ENCODE data around the gene ATM.

ATM gene

DNA sequence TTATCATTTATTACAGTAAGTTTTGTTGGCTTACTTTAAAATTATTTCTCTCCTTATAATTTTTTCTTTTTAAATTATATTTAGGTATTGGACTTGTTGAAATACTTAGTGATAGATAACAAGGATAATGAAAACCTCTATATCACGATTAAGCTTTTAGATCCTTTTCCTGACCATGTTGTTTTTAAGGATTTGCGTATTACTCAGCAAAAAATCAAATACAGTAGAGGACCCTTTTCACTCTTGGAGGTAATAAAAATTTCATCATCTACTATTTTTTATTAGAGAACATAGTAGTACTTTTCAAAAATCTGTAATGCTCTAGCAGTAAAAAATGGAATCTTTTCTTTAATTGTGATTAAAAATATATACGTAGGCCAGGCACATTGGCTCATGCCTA lies 70.4 kb downstream of the ATM start:
- TF ChIP-seq, protein P1, sequence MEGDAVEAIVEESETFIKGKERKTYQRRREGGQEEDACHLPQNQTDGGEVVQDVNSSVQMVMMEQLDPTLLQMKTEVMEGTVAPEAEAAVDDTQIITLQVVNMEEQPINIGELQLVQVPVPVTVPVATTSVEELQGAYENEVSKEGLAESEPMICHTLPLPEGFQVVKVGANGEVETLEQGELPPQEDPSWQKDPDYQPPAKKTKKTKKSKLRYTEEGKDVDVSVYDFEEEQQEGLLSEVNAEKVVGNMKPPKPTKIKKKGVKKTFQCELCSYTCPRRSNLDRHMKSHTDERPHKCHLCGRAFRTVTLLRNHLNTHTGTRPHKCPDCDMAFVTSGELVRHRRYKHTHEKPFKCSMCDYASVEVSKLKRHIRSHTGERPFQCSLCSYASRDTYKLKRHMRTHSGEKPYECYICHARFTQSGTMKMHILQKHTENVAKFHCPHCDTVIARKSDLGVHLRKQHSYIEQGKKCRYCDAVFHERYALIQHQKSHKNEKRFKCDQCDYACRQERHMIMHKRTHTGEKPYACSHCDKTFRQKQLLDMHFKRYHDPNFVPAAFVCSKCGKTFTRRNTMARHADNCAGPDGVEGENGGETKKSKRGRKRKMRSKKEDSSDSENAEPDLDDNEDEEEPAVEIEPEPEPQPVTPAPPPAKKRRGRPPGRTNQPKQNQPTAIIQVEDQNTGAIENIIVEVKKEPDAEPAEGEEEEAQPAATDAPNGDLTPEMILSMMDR (IDR thresholded peaks at IDR 0.05; ENCODE audit: control insufficient read depth, extremely low read depth, insufficient read depth) = no peak
- no peak for DNase-seq (ENCODE audit: low read depth)
- no peak overlapping the region for H3K4me3 ChIP-seq (ENCODE audit: low read depth, low read length)

DNA sequence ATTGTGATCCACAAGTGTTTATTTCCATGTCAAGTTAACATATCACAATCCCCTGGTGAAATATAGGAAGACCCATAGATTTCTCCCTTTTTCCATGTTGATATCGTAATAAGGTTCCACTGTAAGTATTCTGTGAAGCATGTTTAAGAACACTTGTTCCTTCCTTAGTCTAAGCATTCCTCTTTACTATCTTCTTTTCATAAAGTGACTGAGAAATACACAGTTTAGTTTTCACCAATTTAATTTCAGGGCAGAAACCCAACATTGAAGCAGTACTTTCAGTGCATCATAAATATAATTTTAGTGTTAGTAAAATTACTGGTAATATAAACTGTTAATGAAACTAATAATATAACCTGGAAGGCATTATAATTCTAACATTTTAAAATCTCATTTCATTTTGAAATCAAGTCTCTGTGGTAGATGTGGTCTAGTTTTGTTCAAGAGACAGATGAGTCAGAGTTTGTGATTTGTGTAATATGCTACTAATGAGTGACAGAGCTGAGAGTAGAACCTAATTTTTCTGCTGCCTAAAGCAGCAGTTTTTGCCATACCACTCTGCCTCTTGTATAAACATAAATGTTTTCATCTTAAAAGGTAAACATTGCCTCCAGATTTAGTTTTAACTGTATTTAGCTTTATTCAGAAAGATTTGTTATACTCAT lies 79.4 kb downstream of the ATM start:
- TF ChIP-seq, protein P1 (IDR thresholded peaks at IDR 0.05; ENCODE audit: control insufficient read depth, extremely low read depth, insufficient read depth) = no peak
- no peak for DNase-seq (ENCODE audit: low read depth)
- H3K4me3 ChIP-seq (ENCODE audit: low read depth, low read length) = no peak overlapping the region

DNA sequence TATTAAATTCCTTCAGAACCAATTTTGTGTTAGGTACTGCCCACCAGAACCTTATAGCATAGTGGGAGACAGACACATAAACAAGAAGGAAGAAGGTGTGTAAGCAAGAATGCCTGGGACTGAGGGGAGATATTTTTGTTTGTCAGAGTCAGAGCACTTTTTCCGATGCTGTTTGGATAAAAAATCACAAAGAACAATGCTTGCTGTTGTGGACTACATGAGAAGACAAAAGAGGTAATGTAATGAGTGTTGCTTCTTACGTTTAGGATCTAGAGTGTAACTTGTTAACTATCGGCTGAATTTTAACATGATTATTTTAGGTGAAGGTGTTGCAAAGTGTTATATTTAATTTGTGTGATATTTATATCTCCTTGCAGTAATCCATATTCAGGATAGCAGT lies 84.9 kb downstream of the ATM start:
- TF ChIP-seq, protein P1 (IDR thresholded peaks at IDR 0.05; ENCODE audit: control insufficient read depth, extremely low read depth, insufficient read depth) = no peak
- no peak overlapping the region for H3K4me3 ChIP-seq (ENCODE audit: low read depth, low read length)
- no peak for DNase-seq (ENCODE audit: low read depth)

DNA sequence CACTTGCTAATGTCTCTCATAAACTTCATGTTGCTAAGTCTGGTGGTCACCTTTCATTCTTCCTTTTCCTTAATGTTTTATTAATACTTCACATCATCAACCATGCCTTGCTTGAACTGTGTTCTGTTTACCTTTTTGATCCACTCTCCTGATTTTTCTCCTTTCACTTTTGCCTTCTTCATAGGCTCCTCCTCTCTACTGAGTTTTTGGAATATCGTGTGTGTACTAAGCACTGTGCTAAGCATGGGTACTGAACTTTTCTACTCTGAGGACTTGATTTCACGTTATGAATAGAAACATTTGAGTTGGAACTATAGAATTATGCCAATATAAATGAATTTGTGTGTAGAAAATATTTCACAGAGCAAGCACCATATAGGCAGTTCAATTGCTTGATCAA lies 90.6 kb downstream of the ATM start:
- TF ChIP-seq, protein P1 (IDR thresholded peaks at IDR 0.05; ENCODE audit: control insufficient read depth, extremely low read depth, insufficient read depth) = no peak
- DNase-seq (ENCODE audit: low read depth) = no peak
- no peak overlapping the region for H3K4me3 ChIP-seq (ENCODE audit: low read depth, low read length)

DNA sequence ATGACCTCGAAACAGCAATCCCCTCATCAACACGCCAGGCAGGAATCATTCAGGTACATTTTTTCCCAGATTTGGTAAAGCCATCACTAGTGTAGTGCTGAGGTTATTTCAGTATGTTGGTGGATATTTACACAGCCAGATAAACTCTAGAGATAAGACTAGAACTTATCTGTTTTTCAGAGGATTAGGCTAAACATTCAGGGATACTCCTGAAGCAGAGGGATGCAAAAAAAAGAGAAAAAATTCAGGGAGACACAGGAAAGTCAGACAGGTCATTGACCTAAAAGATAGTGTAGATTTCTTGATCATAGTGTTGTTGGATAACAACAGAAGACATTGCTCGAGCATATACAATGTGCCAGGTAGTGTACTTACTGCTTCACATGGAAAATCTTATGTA lies 93.2 kb downstream of the ATM start:
- TF ChIP-seq, protein P1 (IDR thresholded peaks at IDR 0.05; ENCODE audit: control insufficient read depth, extremely low read depth, insufficient read depth) = no peak
- no peak overlapping the region for H3K4me3 ChIP-seq (ENCODE audit: low read depth, low read length)
- DNase-seq (ENCODE audit: low read depth) = no peak

DNA sequence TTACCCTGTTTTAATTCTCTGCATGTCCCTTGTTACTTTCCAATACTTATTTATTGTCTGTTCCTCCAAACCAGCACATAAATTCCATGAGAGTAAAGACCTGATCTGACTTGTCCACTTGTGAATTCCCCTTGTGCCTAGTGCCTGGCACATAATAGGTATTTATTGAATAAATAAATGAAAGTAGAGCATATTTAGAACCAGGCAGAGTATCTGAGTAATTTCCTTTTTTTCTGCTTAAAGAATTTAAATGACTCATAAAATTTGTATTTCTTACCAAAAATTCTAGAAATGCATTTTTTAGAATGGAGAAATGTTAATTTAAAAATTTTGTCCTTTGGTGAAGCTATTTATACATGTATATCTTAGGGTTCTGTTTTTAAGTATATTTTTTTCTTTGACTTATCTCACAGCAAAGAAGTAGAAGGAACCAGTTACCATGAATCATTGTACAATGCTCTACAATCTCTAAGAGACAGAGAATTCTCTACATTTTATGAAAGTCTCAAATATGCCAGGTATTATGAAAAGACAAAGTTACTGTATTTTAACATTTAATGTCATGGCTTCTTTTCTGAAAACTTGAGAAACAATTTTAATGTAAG lies 96.8 kb downstream of the ATM start:
- DNase-seq (ENCODE audit: low read depth) = no peak
- TF ChIP-seq, protein P1 (IDR thresholded peaks at IDR 0.05; ENCODE audit: control insufficient read depth, extremely low read depth, insufficient read depth) = no peak
- no peak overlapping the region for H3K4me3 ChIP-seq (ENCODE audit: low read depth, low read length)

DNA sequence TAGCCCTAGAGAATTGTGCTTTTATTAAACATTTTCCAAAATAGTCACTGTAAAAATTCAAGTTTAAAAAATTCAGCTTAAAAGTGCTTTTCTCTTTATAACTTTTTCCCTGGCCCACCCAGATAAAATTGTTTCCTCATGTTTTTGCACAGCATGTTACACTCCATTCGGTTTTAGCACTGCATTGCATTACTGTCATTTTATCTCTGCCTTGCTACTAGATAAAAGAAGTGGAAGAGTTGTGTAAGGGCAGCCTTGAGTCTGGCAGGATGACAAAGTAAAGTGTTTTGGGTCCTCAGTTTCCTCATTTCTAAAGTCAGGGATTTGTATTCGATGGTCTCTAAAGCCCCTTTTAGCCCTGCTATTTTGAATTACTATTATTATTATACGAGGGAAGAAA lies 99.8 kb downstream of the ATM start:
- no peak for DNase-seq (ENCODE audit: low read depth)
- TF ChIP-seq, protein P1 (IDR thresholded peaks at IDR 0.05; ENCODE audit: control insufficient read depth, extremely low read depth, insufficient read depth) = no peak
- no peak overlapping the region for H3K4me3 ChIP-seq (ENCODE audit: low read depth, low read length)

Measured in LNCaP clone FGC (cell line).